ENCODE data around the gene TBL3.

TBL3 gene

GRCh38 chr16:2023092-2024031, 51.5 kb downstream of the TBL3 start:
- DNase-seq, result peak; percentile 94

DNA sequence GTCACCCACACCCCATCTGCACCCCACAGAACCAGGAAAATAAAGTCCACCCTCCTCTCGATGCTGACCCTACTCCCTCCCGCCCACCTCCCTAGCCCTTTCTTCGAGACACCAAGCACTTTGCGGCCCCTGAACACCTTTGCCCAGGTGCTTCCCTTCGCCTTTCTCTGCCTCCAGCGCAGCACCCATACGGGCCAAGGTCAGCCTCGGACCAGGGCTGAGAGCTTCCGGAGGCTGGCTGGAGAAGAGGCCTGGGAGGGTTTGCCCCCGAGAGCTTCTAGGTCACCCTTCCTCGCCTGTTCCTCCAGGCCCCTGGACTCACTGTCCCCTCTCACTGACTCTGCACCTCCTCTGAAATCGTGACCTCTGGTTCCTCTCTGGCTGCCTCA, 52.2 kb downstream of the TBL3 start:
- no peak for DNase-seq

DNA sequence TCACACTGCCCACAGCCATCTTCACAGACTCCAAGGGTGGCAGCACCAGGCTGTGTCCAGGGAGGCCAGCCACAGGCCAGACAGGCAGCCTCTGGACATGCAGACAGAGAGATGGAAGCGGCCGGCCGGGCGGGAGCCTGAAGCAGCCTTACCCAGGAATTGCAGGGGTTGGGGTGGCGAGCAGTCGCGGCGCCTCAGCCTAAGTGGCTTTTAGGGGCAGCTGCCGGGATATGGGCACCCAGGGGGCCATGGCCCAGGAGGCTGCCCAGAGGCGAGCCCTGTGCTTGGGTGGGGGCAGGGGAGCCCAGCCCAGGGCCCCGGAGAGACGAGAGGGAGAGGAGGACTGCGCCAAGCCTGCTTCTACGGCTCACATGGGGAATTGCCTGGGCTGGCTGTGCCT, 53.4 kb downstream of the TBL3 start:
- DNase-seq, result no peak

- no peak for DNase-seq
Measured at GRCh38 chr16:2025878-2026460, 54.1 kb downstream of the TBL3 start.

DNA sequence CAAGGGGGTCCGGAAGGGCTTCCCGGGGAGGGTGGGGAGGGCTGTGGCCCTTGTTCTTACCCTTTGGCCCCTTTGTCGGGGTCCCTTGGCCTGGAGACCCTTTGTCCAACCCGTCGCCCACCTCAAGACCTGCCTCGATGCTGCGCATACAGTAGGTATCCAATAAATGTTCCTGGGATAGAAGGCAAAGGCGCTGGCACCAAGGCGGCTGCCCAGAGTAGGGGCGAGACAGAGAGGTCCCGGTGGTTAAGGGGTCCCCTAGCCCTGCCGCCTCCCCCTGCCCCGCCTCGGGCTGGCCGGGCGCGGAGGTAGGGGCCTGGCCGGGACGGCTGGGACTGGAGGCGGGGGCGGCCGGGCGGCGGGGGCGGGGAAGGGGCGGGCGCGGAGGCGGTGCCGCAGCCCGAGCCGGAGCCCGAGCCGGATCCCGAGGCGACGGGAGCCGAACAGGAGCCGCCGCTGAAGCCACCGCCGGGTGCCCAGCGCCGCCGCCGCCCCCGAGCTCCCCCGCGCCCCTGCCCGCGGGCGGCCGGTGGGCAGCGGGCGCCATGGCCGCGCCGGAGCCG, 54.7 kb downstream of the TBL3 start, which contains the start of gene NHERF2:
NHERF2 (plus strand) TSS at position 442 of the 563 bp plus-strand sequence; CDS start at position 546, 104 bp downstream.
- peak; percentile 31 for DNase-seq

- DNase-seq, result no peak
Measured at GRCh38 chr16:2027024-2028010, 55.5 kb downstream of the TBL3 start.

- no peak for DNase-seq
Measured at GRCh38 chr16:2028146-2028545, 56.3 kb downstream of the TBL3 start.

- no peak for DNase-seq
Measured at GRCh38 chr16:2028620-2029220, 56.9 kb downstream of the TBL3 start.

DNA sequence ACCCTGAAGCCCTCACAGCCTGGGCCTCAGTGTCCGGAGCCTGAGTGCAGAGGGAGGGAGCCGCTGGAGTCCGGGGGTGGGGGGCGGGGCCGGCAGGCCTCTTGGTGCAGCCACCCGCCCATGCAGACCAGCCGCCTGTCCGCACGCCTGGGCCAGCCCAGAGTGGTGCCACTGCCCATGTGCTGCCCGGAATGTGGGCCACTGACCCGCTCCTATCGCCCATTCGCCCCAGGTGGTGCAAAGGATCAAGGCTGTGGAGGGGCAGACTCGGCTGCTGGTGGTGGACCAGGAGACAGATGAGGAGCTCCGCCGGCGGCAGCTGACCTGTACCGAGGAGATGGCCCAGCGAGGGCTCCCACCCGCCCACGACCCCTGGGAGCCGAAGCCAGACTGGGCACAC, 57.5 kb downstream of the TBL3 start:
- no peak for DNase-seq

DNA sequence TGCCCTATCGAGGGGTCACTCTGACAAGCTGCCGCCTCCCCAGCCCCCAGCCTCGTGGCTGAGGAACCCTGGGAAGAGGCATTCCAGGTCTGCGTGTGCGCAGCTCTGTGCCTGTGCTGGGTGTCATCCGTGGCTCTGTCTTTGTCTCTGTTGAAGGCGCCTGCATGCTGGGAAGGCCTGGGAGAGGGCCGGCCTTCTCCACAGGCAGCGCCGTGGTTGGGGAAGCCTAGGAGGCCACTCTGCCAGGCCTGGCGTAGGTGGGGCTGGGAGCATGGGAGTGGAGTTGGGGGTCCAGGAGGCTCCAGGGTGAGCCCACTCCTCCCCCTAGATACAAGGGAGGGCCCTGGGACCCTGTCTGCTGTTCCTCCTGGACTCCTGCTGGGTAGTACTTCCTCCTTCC, 58.2 kb downstream of the TBL3 start:
- DNase-seq, result no peak

GRCh38 chr16:2031081-2031577, 59.3 kb downstream of the TBL3 start:
- no peak for DNase-seq

Data from effector CD4-positive, alpha-beta T cell (primary cell).